G401 (cell line): ENCODE results near the gene ENOX1. TPM values are rescaled to one million over a fixed set of nuclear protein-coding genes. Genes with fewer than 3 reads are reported as not detected.

Source experiments
- DNase-seq: peaks from one replicate; pipeline ENCODE4 v3.0.0-alpha.2; 2015; ENCODE audit warnings: low spot score
- in situ Hi-C: cut with HindIII; loops from 2 replicates; pipeline ENCODE4 v1.10.0; 2016; ENCODE audit warnings: low sequenced_read_pairs, mixed read lengths
- total RNA-seq: library from RNA; depleted of rRNA; stranded (reverse); fragments of >200 nt; shearing (Covaris generic); gene quantifications from 2 replicates; pipeline ENCODE4 v1.2.3, GENCODE V29; 2014

The ENOX1 gene
- total RNA-seq, 1 experiment from 2014 or later = not detected

DNA sequence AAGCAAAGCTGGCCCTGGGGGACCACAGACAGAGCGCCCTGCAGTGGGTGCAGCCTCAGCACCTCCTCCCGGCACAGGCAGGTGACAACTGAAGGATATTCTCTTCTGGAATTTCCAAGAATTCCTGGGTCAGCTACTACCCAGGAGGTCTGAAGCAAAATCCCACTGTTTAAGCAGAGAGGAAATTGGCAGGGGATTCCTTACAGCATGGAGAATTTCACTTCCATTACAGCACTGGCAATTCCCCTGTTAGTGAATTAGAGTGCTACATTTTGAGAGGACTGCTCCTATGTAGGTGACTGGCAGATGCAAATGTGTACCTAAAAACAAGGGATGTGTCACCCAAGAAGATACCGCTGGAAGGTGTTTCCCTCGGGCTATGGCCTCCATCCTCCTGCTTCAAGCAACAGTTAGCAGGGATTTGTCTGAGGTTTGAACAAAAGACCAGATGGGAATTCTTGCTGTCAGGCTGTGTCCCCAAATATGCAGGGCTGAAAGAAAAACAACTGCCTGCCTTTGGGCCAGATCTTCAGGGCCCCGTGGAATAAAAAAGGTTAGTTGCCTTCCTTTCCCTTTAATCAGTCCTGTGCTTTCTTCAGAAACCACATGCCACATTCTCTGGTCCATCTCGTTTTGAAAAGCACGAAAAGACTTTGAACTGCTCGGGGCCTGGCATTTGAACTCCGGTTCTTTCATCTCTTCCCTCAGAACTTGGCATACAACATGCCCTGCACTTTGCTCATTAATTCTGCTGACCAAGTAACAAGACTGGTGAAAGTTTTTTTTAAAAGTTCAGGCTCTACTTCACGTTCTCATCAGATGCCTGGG, 466.9 kb downstream of the ENOX1 start:
- in situ Hi-C loops = no loop called here
- no peak for DNase-seq

DNA sequence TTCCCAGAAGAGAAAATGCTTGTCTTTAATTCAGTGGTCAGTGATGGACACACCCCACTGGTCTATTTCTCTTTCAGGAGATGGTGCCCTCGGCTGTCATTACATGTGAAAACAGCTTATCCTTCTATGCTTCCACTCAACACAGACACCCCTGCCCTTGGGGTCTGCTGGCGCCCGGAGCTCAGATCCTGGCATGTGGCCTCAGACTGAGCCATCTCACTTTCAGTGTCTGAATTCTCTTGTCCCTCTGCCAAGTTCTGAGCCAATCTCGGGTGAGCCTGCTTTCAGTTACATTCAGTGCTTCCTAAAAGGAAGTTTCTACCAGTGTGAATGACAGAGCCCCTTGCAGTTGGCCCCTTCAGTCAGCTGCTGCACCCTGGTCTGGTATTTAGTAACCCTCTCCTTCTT, 469.8 kb downstream of the ENOX1 start:
- no peak for DNase-seq
- in situ Hi-C loops = no loop called here

DNA sequence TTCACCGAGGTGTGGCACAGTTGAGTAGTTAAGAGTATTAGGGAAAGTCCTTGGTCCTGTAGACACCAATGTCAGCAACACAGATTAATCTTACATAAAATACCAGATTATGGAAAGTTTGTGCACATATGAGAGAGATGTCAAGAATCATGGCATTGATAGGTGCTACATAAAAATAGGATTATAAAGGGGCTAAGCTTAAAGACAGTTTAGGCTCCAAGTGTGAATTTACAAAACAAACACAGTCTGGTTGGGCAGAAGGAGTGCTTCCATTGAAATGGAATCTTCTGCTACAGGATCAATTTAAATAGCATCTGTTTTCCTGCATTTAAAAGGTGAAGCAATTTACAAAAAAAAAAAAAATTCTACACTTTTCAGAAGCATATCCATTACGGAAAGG, 470.5 kb downstream of the ENOX1 start:
- DNase-seq = no peak
- in situ Hi-C loops = no loop called here

DNA sequence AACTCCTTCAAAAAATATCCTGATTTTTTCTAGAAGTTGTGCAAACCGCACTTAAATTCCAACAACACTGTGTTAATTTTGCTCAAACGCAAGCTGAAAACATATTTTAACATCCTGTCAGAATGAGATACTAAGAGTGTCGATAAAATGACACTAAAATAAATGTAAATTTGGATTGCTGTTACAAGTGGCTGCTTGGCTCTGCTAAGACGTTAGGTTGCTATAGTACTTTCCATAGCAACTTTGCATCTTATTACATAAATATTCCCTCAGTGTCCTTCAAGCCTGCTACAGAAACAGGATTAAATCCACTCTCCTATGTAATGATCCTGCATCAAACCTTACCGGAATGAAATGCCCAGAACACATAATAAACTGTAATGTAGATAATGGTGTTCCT, 471.2 kb downstream of the ENOX1 start:
- in situ Hi-C loops = no loop called here

DNA sequence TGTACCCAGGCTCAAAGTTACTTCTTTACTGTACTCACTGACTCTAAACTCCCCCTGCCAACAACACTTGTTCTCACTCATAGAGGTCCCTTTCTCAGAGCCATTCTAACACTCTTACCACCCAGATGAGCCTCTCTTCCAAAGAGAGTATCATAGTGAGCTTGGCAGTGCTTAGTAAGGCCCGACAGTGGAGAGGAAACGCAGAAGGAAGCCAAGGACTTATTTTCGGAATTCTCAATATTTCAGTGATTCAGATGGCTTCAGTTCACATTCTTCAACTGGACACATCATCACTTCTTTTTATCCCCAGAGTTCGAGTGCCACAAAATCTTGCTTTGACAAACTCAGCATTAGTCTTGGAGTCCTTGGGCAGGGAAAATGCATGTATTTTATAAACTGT, 477.5 kb downstream of the ENOX1 start:
- no peak for DNase-seq
- in situ Hi-C loops = no loop called here

More for the DNA sequence above, 471.2 kb downstream of the ENOX1 start:
- no peak for DNase-seq

DNA sequence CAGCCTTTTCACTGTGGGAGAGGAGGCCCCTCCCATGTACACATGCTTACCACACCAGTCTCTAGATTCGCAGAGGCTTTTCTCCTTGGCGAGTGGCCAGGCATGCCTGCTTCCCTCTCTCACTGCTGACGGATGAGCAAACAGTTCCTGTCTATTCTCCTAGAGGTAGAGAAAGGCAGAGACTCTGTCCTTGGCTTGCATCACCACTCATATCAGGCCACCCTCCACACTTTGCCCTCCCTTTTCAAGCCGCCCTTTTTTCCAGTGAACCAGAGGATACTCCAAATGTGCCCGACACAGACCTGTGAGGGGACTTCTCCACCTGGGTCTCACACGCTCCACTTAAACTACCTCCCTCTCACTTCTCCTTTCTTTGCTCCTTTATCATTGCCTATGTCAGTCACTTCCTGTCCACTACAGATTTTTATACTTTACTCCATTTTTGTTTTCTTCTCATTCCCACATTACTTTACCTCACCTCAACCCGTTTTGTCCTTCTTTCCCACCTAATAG, 478.8 kb downstream of the ENOX1 start:
- in situ Hi-C loops = no loop called here
- DNase-seq = no peak

DNA sequence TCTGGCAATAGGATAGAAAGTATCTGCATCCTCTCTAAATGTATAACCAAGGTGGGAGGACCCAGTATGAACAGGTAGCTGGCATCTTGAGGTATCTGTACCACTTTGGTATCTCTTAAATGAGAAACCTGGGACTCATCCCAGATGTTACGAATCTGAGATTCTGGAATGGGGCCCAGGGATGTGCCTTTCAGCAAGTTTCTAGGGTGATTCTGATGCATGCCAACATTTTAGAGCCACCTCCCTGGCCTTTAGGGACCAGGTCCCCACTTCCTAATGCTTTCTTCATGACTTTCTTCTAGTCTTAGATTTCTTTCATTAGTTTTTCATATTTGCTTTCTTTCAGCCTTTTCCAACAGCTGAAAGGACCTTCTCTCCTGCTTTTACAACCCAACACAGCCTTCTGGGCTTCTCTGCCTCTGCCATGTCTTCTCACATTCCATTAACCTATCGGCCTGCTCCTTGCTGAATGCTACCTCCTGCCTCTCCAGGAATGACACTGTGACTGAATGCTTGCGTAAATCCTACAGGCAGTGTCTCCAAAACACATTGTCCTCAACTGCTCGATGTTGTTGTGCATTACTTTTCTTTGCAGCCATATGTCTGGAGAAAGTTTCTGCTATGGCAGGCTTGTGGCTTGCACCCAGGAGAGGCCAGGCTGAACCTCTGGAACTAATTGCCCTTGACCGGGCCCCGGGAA, 479.4 kb downstream of the ENOX1 start:
- in situ Hi-C loops = no loop called here
- DNase-seq = no peak

DNA sequence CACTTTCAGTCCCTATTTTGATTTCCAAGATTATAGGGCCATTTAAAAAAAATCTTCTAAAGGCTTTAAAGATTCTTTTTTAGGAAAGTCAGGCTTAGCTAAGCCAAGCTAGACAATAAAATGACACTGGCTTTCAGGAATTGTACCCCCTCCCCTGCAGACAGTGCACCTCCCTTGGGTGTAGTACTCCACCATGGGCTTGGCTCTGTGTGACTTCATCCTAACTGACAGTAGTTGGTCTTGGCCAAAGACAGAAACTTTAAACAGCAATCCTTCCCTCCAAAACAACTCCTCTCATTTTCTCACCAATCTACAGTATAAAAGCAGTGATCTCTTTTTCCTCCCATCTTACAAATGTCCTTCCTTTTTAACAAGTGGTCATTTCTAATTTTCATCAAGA, 480.4 kb downstream of the ENOX1 start:
- no peak for DNase-seq
- in situ Hi-C loops = no loop called here

DNA sequence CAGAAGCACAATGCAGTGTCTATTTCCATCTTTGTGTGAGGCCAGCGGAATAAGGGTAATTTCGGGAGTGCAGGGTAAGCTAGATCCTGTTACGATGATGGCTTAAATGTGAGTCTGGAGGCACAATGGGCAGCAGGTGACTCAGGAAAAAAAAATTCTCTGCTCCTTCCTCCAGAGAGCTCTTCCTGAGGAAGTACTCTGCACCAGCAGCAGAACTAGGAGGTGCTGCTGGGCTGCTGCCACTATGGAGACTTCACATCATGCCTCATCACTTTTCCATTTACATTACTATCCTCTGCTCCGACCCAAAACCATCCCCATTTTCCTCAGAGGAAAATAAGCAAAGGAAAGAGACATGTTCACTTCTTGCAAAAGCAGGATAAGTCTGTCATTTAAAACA, 481.4 kb downstream of the ENOX1 start:
- in situ Hi-C loops = no loop called here
- no peak for DNase-seq

DNA sequence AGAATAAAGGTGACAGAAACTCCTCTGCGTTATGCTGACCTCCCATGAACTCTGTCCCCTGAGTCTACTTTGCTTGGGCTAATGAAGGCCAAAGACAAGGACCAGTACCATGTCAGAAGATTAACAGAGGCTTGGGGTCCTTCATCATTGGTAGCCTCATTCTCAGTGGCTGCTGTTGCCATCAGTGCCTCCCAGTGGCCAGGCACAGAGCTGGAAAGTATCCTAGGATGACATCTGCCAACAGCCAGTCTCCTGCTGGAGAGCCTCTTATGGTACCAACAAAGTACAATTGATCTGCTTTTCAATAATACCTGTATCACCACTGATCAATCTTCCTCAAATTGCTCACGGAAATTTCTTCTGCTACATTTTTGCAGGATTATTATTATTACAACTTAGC, 481.8 kb downstream of the ENOX1 start:
- in situ Hi-C loops = no loop called here
- DNase-seq = no peak

DNA sequence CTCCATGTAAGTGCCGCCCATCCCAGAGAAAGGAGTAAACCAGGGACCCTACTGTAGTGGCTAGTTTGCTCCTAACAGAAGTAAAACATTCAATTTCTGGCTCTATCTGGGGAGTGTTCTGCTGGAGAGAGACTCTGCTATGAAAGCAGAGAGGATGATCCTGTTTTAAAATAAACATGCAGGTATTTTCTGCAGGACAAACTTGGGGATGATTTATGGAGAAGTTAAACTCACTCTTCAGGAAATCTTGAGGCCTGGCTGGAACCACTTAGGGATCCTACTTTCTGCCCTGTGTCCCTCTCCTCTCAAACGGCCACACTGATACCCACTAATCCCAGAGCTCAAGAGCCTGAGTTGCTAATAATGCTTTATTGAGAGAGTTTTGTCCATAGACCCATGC, 482.3 kb downstream of the ENOX1 start:
- DNase-seq = no peak
- in situ Hi-C loops = no loop called here

DNA sequence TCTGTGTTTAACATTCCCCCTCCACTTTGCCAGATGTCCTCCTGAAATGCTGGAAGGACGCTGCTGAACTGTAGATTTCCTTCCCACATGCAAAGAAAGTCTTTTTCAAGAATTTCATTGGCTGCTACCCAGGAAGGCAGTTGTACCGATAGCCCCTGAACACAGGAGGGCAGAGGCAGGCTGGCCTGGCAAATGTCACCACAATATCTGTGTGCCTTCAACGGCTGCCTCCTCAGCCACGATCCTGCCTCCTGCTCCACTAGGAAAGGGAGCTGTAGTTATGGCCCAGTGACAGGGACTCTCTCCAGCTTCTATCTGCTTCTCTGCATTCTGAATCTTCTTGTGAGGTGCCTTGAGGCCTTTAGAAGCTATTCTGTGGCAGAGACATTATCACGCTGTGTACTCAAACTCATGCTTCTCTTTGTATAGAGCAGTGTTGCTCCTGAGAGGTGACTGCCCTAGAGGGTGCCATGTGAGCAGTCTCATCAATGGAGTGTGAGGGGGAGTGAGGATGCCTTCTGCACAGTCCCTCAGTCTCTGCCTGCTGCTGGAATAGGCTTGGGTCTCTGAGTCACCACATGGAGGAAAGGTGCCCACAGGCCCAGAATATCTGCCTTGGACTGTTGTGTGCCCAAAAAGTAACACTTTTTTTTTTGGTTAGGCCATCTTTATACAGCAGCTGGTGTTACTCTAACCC, 483.6 kb downstream of the ENOX1 start:
- peak; percentile 48 for DNase-seq
- in situ Hi-C loops = no loop called here

DNA sequence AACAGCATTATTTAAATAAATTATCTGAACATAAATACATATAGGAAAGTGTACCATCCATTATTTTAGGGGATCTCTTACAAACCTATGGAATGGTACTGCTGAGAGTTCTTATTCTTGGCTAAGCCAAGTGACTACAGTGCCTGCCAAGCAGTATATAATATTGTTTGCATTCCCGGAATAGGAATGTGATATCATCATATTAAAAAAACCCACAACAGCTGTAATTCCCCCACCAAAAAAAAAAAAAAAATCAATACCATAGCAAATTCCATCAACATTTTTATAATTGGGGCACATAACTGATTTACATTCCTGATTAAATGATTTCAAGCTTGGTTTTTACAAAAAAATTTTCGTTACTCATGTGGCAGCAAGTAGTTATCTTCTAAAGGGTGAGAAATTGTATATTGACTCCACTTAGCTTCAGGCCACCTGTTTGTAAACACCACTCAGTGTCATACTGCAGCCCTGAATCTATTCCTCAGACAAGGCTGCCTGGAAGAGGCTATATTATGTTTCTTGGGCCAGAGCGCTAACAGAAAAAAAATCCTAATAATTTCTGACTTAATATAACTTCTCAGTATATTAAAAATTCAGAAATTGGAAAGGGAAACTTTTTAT, 485.3 kb downstream of the ENOX1 start:
- in situ Hi-C loops = no loop called here
- DNase-seq = no peak

DNA sequence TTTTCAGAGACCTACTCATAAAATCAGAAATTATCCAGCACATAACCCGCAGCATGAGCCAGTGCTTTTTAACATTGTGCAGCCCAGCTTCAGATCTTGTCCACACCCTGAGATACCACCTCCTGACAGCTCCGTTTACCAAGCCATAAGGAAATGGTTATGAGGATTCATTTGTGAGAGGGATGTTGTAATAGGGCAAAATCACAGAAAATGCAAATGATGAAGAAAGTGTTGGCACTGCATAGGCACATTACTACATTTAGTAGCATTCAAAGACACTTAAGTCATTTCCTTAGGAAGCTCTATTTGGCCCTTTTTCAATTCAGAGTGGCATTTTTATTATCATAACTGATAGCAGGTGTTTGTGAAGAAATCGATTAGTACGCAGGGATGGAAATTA, 485.9 kb downstream of the ENOX1 start:
- no peak for DNase-seq
- in situ Hi-C loops = no loop called here

DNA sequence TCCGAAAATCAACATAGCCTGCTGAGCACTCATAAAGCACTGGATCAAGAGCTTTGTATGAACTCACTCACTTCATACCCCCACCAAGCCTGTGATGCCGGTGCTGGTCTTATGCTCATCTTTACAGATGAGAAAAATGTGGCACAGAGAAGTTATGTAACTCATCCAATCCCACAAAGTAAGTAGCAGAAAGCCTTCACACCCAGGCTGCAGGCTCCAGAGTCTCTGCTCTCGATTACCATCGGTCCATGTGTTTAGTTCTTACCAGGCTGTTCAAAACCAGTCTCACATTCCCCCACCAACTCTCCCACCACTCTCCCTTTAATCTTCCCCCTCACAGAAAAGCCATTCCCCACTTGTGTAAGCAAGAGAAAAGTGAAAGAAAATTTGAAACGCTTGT, 487.4 kb downstream of the ENOX1 start:
- in situ Hi-C loops = no loop called here
- DNase-seq = no peak

DNA sequence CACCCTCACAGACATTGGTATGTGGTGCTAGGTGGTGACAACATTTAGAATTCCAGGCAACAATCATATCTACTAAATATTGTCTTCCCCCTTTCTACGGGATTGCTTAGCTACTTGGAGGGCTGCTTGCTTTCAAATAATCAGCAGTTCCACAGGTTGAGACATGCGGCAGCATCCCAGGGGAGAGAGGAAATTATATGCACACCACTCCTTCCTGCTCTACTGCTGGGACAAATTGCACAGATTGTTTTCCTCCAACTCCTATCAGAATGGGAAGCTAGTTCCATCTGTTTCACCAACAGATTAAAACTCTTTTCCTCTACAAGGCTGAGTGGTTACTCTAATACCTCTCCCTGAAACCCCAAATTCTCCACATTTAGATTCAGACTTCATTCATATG, 488.0 kb downstream of the ENOX1 start:
- in situ Hi-C loops = no loop called here
- peak; percentile 13 for DNase-seq

DNA sequence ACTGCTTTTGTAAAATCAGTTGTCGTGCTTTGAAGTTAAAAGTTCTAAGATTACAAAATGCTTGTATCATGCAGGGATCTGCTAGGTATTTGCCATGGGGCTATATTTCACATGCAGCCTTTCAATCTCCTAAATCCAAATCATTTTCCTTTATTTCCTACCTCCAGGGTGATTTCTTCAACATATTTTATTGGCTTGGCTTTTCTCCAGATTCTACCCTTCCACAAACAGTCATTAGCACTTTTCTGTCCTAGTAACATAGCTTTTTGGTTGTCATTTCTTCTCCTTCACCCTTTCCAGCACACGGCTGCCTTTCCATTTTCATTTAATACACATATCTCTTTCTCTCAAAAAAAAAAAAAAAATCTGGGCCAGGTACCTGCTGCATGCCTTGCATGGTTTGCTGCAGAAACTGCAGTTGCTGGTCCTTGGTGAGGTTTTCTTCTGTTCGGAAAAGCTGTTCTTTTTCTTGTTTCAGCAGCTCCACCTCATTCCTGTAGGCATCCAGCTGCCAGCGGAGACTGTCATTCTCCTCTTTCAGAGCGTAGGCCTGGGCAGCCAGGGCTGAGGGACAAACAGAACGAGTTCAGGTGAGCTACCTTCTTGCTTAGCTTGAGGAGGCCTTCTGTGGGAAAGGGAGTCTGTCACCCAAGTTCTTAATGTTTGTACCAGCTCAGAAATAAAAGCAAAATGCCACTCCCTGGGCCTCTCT, 488.6 kb downstream of the ENOX1 start:
- DNase-seq = no peak

DNA sequence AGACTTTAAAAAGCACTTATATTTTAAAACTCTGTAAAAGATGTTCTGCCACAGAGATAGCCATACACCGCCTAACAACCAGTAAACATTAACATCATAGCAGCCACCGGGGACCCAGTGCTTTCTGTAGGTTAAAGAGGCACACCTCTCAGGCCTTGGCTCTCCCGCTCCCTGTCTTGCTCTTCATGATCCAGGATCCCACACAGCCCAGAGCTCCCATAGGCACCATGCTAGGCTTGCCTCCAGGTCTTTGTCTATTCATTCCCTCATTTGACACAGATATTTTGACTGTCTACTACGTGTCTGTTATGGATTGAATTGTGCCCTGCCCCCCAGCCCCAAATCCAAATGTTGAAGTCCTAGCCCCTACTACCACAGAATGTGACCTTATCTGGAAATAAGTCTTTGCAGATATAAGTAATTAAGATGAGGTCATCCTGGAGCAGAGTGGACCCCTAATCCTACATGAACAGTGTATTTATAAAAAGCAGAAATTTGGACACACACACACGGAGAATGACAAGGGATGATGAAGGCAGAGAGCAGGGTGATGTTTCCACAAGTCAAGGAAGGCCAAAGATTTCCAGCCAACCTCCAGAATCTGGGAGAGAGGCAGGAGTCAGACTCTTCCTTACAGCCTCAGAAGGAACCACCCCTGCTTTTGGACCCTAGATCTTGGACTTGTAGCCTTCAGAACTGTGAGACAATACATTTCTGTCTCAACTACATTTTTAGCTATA, 490.8 kb downstream of the ENOX1 start:
- in situ Hi-C loops = no loop called here
- DNase-seq = no peak

More for the DNA sequence above, 488.6 kb downstream of the ENOX1 start:
- in situ Hi-C loops = no loop called here
